A549 (cell line): ENCODE measurements around the gene XPNPEP3. TPM values are rescaled to one million over a fixed set of nuclear protein-coding genes. Genes with fewer than 3 reads are reported as not detected.

Experiments
- ATAC-seq, 2 experiments: fragments of 200-7000 bp in 1 of 2; fragments of >200 bp in 1 of 2; cut with Nextera tagmentation in 1 of 2; cut with Tn5 transposase in 1 of 2; 3 replicates each; pipeline versions ENCODE4 v1.8.0 to v1.9.1; 2018 to 2020; ENCODE audit warnings: mild to moderate bottlenecking in 1 of 2, moderate library complexity in 1 of 2
- CTCF ChIA-PET: fragments of 300-600 bp; sonication (Branson Sonifier 250); formaldehyde crosslinking; extraction: SDS; loops from one replicate; lab custom pipeline; 2021; ENCODE audit warnings: antibody characterized with exemption, inconsistent platforms; lab: Yijun Ruan, JAX
- POLR2A ChIA-PET: fragments of 350-600 bp; formaldehyde crosslinking; extraction: SDS; loops from one replicate; lab custom pipeline; 2021; ENCODE audit warnings: antibody characterized with exemption, inconsistent platforms; lab: Yijun Ruan, JAX
- DNase-seq, 2 experiments: peaks; one replicate each; pipeline versions ENCODE4 v3.0.0 to v3.0.0-alpha.2; 2011 to 2016; ENCODE audit warnings: low read depth in 1 of 2, low spot score in 1 of 2
- FAIRE-seq: peaks from 2 replicates; lab custom pipeline; 2011; peaks lifted over from hg19 to GRCh38; lab: Jason Lieb, UNC
- H3K27ac ChIP-seq, 2 experiments: fragments of >200 bp; sonication (Bioruptor Twin); formaldehyde crosslinking; 3 replicates each; pipeline ENCODE4 v1.5.1; 2016 to 2017
- H3K4me1 ChIP-seq: fragments of >200 bp; sonication (Bioruptor Twin); formaldehyde crosslinking; 3 replicates; pipeline ENCODE4 v1.6.1; 2016
- H3K4me2 ChIP-seq: fragments of >200 bp; sonication (Bioruptor Twin); formaldehyde crosslinking; 3 replicates; pipeline ENCODE4 v1.6.1; 2016
- H3K4me3 ChIP-seq: fragments of >200 bp; sonication (Bioruptor Twin); formaldehyde crosslinking; 3 replicates; pipeline ENCODE4 v1.5.1; 2016
- H3K9me3 ChIP-seq: fragments of >200 bp; sonication (Bioruptor Twin); formaldehyde crosslinking; 3 replicates; pipeline ENCODE4 v1.6.1; 2016
- BHLHE40 ChIP-seq: IDR thresholded peaks from 2 replicates; pipeline ENCODE4 v1.6.1; 2012; ENCODE audit warnings: low read depth, low read length, inconsistent platforms
- CBX8 ChIP-seq: fragments of 200-600 bp; sonication (generic); IDR thresholded peaks from 2 replicates; pipeline ENCODE4 v1.6.1; 2016
- CHD4 ChIP-seq: fragments of 200-600 bp; sonication (generic); IDR thresholded peaks from 2 replicates; pipeline ENCODE4 v1.6.1; 2016; ENCODE audit warnings: antibody characterized with exemption, mild to moderate bottlenecking, borderline replicate concordance
- CTCF ChIP-seq: fragments of >200 bp; sonication (Bioruptor Twin); formaldehyde crosslinking; IDR thresholded peaks from 3 replicates; pipeline ENCODE4 v1.5.1; 2016
- FOSB ChIP-seq: fragments of 250-450 bp; sonication (Bioruptor Pico); IDR thresholded peaks from 2 replicates; pipeline ENCODE4 v1.5.0; 2020; ENCODE audit warnings: mild to moderate bottlenecking, moderate library complexity
- FOXS1 ChIP-seq: fragments of 250-450 bp; sonication (Bioruptor Pico); IDR thresholded peaks from 2 replicates; pipeline ENCODE4 v1.5.0; 2020; ENCODE audit warnings: mild to moderate bottlenecking, moderate library complexity
- HOXB5 ChIP-seq: fragments of 250-450 bp; sonication (Bioruptor Pico); IDR thresholded peaks from 2 replicates; pipeline ENCODE4 v1.5.0; 2020; ENCODE audit warnings: mild to moderate bottlenecking, moderate library complexity
- KDM1A ChIP-seq: fragments of 200-600 bp; sonication (generic); IDR thresholded peaks from 2 replicates; pipeline ENCODE4 v1.6.1; 2016; ENCODE audit warnings: low read depth, mild to moderate bottlenecking
- MAFK ChIP-seq: fragments of 450-650 bp; IDR thresholded peaks from 2 replicates; pipeline ENCODE4 v1.6.1; 2014; ENCODE audit not compliant: partially characterized antibody
- MAZ ChIP-seq: fragments of 150-350 bp; IDR thresholded peaks from 2 replicates; pipeline ENCODE4 v1.6.1; 2014; ENCODE audit warnings: antibody characterized with exemption, low read depth, low read length, borderline replicate concordance
- PHF8 ChIP-seq: fragments of 200-600 bp; sonication (generic); IDR thresholded peaks from 2 replicates; pipeline ENCODE4 v1.6.1; 2016; ENCODE audit warnings: low read depth, mild to moderate bottlenecking, antibody characterized with exemption, moderate library complexity, borderline replicate concordance
- POLR2AphosphoS2 ChIP-seq: conservative IDR thresholded peaks from 2 replicates; pipeline ENCODE4 v1.6.1; 2012; ENCODE audit warnings: low read length, improper control_type of control experiment, inconsistent platforms
- RNF2 ChIP-seq: fragments of 200-600 bp; sonication (generic); IDR thresholded peaks from 2 replicates; pipeline ENCODE4 v1.6.1; 2016; ENCODE audit warnings: low read depth, mild to moderate bottlenecking, antibody characterized with exemption, moderate library complexity, borderline replicate concordance
- SMC3 ChIP-seq: fragments of >200 bp; sonication (Bioruptor Twin); formaldehyde crosslinking; IDR thresholded peaks from 3 replicates; pipeline ENCODE4 v1.6.1; 2018; ENCODE audit warnings: inconsistent platforms
- SREBF2 ChIP-seq: fragments of 450-650 bp; IDR thresholded peaks from 2 replicates; pipeline ENCODE4 v1.6.1; 2014; ENCODE audit warnings: mild to moderate bottlenecking, moderate library complexity
- USF2 ChIP-seq: fragments of 450-650 bp; IDR thresholded peaks from 2 replicates; pipeline ENCODE4 v1.6.1; 2014; ENCODE audit warnings: antibody characterized with exemption
- ZFP36 ChIP-seq: fragments of 450-650 bp; IDR thresholded peaks from 2 replicates; pipeline ENCODE4 v1.6.1; 2014; ENCODE audit warnings: borderline replicate concordance; ENCODE audit not compliant: partially characterized antibody
- WGBS: methylation state at CpG from one replicate; pipeline ENCODE4 v1.1.6; 2017; ENCODE audit errors: missing lambda C conversion rate; 5-methylcytosine and 5-hydroxymethylcytosine counted together
- polyA plus RNA-seq, 4 experiments: library from polyadenylated mRNA; depleted of rRNA in 3 of 4; stranded (reverse); fragments of >200 nt; fragmentation: RNase III in 1 of 4; extraction: RNeasy Plus Mini Kit Qiagen cat#74134 plus additional on column Dnase treatment in 1 of 4; gene quantifications; 2 replicates in 3 of 4; 3 replicates in 1 of 4; pipeline ENCODE4 v1.2.3, GENCODE V29; 2011 to 2017
- TF ChIP-seq, protein P1 (sequence below): IDR thresholded peaks from 2 replicates; pipeline ENCODE4 v1.6.1; 2012

Gene XPNPEP3
- polyA plus RNA-seq, 2 of the 4 experiments (the other 2 are of a cell fraction) = 12.7 to 23.3 TPM

- DNase-seq (no peak), FAIRE-seq (no peak), ATAC-seq (no peak)
- Histone ChIP-seq H3K4me3 (no peak overlapping the region), H3K4me1 (peaks cover 7% of the 10 kb centered on the region; the same call in 1 of the 3 replicates), H3K9me3 (no peaks in the 10 kb centered on the region), H3K27ac (no peak overlapping the region), H3K4me2 (no peak overlapping the region)
- POLR2A ChIA-PET = no interaction called here
- CTCF ChIA-PET = interaction anchor here (1.5 kb wide), 1 partner anchor 65 kb away, joined by 3 read pairs; no protein-coding TSS in a partner anchor
- TF ChIP-seq USF2 (no peak), CTCF (no peak), MAFK (peak; percentile 86), FOXS1 (CRISPR knock-in tag) (no peak)
- WGBS = 90% methylated on average over 3 of the region's 3 CpGs
These were observed 22.3 kb upstream of the XPNPEP3 start for GRCh38 chr22:40834619-40835018.

- ATAC-seq (no peak), FAIRE-seq (no peak), DNase-seq (no peak)
- POLR2A ChIA-PET = no interaction called here
- H3K4me3 ChIP-seq = no peak overlapping the region
- TF ChIP-seq ZFP36 = no peak
- TF ChIP-seq CBX8 = no peak
- TF ChIP-seq, protein P1, sequence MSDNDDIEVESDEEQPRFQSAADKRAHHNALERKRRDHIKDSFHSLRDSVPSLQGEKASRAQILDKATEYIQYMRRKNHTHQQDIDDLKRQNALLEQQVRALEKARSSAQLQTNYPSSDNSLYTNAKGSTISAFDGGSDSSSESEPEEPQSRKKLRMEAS = no peak
- TF ChIP-seq SREBF2 = no peak
- TF ChIP-seq CHD4 = no peak
- TF ChIP-seq RNF2 = no peak
- 92% methylated on average over 3 of the region's 3 CpGs for WGBS
- CTCF ChIA-PET = interaction anchor here (1.3 kb wide), 1 partner anchor 156 kb away, joined by 6 read pairs; no protein-coding TSS in a partner anchor
- no peaks in the 10 kb centered on the region for H3K9me3 ChIP-seq
- no peak overlapping the region for H3K4me2 ChIP-seq
- H3K4me1 ChIP-seq = peaks cover 16% of the 10 kb centered on the region
- no peak overlapping the region for H3K27ac ChIP-seq
These were observed 18.5 kb upstream of the XPNPEP3 start for GRCh38 chr22:40838486-40838885.

DNA sequence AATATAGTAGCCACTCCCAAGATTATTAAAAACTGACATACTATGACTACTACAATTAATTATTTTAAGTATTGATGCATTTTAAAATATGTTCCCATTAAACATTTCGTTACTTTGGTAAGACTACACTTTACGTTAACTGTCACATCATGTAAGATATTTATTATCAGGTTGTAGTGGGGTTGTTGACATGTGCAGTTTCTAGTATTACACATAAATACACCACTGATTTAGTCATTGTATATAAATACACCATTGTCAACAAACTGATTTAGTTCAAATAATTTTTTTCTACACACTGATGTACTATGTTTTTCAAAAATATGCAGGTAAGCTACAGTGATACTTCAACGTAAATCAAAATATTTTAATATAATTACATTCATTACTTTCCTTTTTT, 12.0 kb upstream of the XPNPEP3 start:
- no peak for FAIRE-seq
- Histone ChIP-seq H3K4me2 (no peak overlapping the region), H3K27ac (no peak overlapping the region), H3K4me1 (peaks cover 11% of the 10 kb centered on the region; the same call in 2 of the 3 replicates), H3K4me3 (no peak overlapping the region), H3K9me3 (no peaks in the 10 kb centered on the region)
- DNase-seq = no peak
- POLR2A ChIA-PET = no interaction called here
- 94% methylated on average over 3 of the region's 3 CpGs for WGBS
- TF ChIP-seq CTCF = no peak
- TF ChIP-seq HOXB5 (CRISPR knock-in tag) = no peak
- TF ChIP-seq FOSB = no peak
- no peak for TF ChIP-seq PHF8
- TF ChIP-seq POLR2AphosphoS2 = no peak
- no peak for TF ChIP-seq FOXS1 (CRISPR knock-in tag)
- no peak for TF ChIP-seq BHLHE40
- TF ChIP-seq MAZ = no peak
- no peak for TF ChIP-seq SMC3
- no peak for TF ChIP-seq SREBF2
- TF ChIP-seq, protein P1 = no peak
- TF ChIP-seq KDM1A = no peak
- CTCF ChIA-PET = interaction anchor here (1.0 kb wide), 1 partner anchor 24 kb away, joined by 7 read pairs; no protein-coding TSS in a partner anchor
- ATAC-seq = no peak
